GM12878 (cell line): ENCODE data around the gene GGTLC2. TPM values are rescaled to one million over a fixed set of nuclear protein-coding genes. Genes with fewer than 3 reads are reported as not detected.

Experiments
- ATAC-seq: fragments of 200-7000 bp; cut with Tn5 transposase; 3 replicates; pipeline ENCODE4 v1.9.1; 2020; ENCODE audit warnings: mild to moderate bottlenecking, moderate library complexity
- BruUV-seq: library from RNA; stranded (reverse); fragments of 400-500 nt; replicated peaks from 2 replicates; lab custom pipeline; 2021; lab: Mats Ljungman, UMichigan
- CTCF ChIA-PET: fragments of 300-600 bp; sonication (Branson Sonifier 250); formaldehyde crosslinking; extraction: SDS; loops from one replicate; lab custom pipeline; 2021; ENCODE audit warnings: inconsistent platforms; lab: Yijun Ruan, JAX
- POLR2A ChIA-PET: fragments of 350-600 bp; formaldehyde crosslinking; extraction: SDS; loops from one replicate; lab custom pipeline; 2021; ENCODE audit warnings: inconsistent platforms; lab: Charles Lee
- RAD21 ChIA-PET: fragments of 300-600 bp; sonication (Branson Sonifier 250); formaldehyde crosslinking; loops from one replicate; lab custom pipeline; 2023; ENCODE audit warnings: antibody characterized with exemption; ENCODE audit not compliant: unreplicated experiment; lab: Charles Lee
- SMC1A ChIA-PET: fragments of 300-600 bp; sonication (Branson Sonifier 250); formaldehyde crosslinking; loops from one replicate; lab custom pipeline; 2023; ENCODE audit not compliant: unreplicated experiment, uncharacterized antibody; lab: Charles Lee
- DNase-seq: peaks from one replicate; pipeline ENCODE4 v3.0.0-alpha.2; 2011; ENCODE audit warnings: low read depth, low spot score
- FAIRE-seq: peaks from 3 replicates; lab custom pipeline; 2011; peaks lifted over from hg19 to GRCh38; lab: Jason Lieb, UNC
- H2AFZ ChIP-seq: 2 replicates; pipeline ENCODE4 v1.6.0; 2011; ENCODE audit warnings: low read depth, low read length, control low read depth; ENCODE audit not compliant: control insufficient read depth
- H3K27ac ChIP-seq: 2 replicates; pipeline ENCODE4 v1.5.1; 2011; ENCODE audit warnings: control low read depth; ENCODE audit not compliant: control insufficient read depth, insufficient read depth
- H3K27me3 ChIP-seq, 2 experiments: replicated peaks in 1 of 2; 2 replicates each; pipeline versions ENCODE4 v1.6.0 to v1.6.1; 2011; ENCODE audit warnings: low read length in 1 of 2; ENCODE audit not compliant: control insufficient read depth in 2 of 2, insufficient read depth in 2 of 2
- H3K36me3 ChIP-seq, 2 experiments: 2 replicates each; pipeline ENCODE4 v1.5.1; 2011; ENCODE audit warnings: low read length in 1 of 2; ENCODE audit not compliant: control insufficient read depth in 2 of 2, insufficient read depth in 2 of 2
- H3K4me1 ChIP-seq: 2 replicates; pipeline ENCODE4 v1.6.1; 2011; ENCODE audit warnings: mild to moderate bottlenecking, low read length, moderate library complexity, mixed read lengths; ENCODE audit not compliant: control insufficient read depth, insufficient read depth
- H3K4me2 ChIP-seq: 2 replicates; pipeline ENCODE4 v1.6.0; 2011; ENCODE audit warnings: control low read depth; ENCODE audit not compliant: control insufficient read depth, insufficient read depth
- H3K4me3 ChIP-seq: fragments of 200-600 bp; sonication (generic); 2 replicates; pipeline ENCODE4 v1.5.1; 2016
- H3K79me2 ChIP-seq: 2 replicates; pipeline ENCODE4 v1.6.0; 2011; ENCODE audit warnings: low read length; ENCODE audit not compliant: control insufficient read depth, insufficient read depth
- H3K9ac ChIP-seq: 2 replicates; pipeline ENCODE4 v1.8.0; 2011; ENCODE audit warnings: low read length, control low read depth, mixed read lengths; ENCODE audit not compliant: control insufficient read depth, insufficient read depth
- H3K9me3 ChIP-seq: replicated peaks from 3 replicates; pipeline ENCODE4 v1.5.1; 2011; ENCODE audit warnings: mild to moderate bottlenecking, low read length; ENCODE audit not compliant: control insufficient read depth, insufficient read depth
- H4K20me1 ChIP-seq: 2 replicates; pipeline ENCODE4 v1.6.0; 2011; ENCODE audit not compliant: control insufficient read depth, insufficient read depth
- BACH1 ChIP-seq: fragments of 450-650 bp; IDR thresholded peaks from 2 replicates; pipeline ENCODE4 v1.6.1; 2017; ENCODE audit warnings: mild to moderate bottlenecking, borderline replicate concordance
- CEBPB ChIP-seq, 2 experiments: fragments of 150-350 bp in 1 of 2; IDR thresholded peaks; 2 replicates each; pipeline ENCODE4 v1.6.1; 2012 to 2014; ENCODE audit warnings: low read depth in 2 of 2, low read length in 2 of 2, borderline replicate concordance in 1 of 2, inconsistent platforms in 1 of 2
- CHD2 ChIP-seq: IDR thresholded peaks from 2 replicates; pipeline ENCODE4 v1.6.1; 2011; ENCODE audit warnings: low read depth, low read length, improper control_type of control experiment, borderline replicate concordance
- GATAD2B ChIP-seq: fragments of 450-650 bp; conservative IDR thresholded peaks from 2 replicates; pipeline ENCODE4 v1.6.1; 2017; ENCODE audit warnings: low read depth, mild to moderate bottlenecking, moderate library complexity
- JUND ChIP-seq: IDR thresholded peaks from 2 replicates; pipeline ENCODE4 v1.6.1; 2012; ENCODE audit warnings: low read depth, mild to moderate bottlenecking, low read length, improper control_type of control experiment, moderate library complexity
- KDM1A ChIP-seq: fragments of 200-600 bp; sonication (generic); IDR thresholded peaks from 2 replicates; pipeline ENCODE4 v1.6.1; 2016; ENCODE audit warnings: borderline replicate concordance
- NR2F1 ChIP-seq: fragments of 450-650 bp; conservative IDR thresholded peaks from 2 replicates; pipeline ENCODE4 v1.6.1; 2017; ENCODE audit warnings: mild to moderate bottlenecking
- NRF1 ChIP-seq: conservative IDR thresholded peaks from 2 replicates; pipeline ENCODE4 v1.6.1; 2011; ENCODE audit warnings: mild to moderate bottlenecking, low read depth, low read length, improper control_type of control experiment
- PKNOX1 ChIP-seq: fragments of 450-650 bp; IDR thresholded peaks from 2 replicates; pipeline ENCODE4 v1.6.1; 2016; ENCODE audit warnings: mild to moderate bottlenecking
- POLR2A ChIP-seq: IDR thresholded peaks from 2 replicates; pipeline ENCODE4 v1.6.1; 2011; ENCODE audit warnings: low read depth, mild to moderate bottlenecking, low read length
- POLR2AphosphoS2 ChIP-seq: IDR thresholded peaks from 2 replicates; pipeline ENCODE4 v1.6.1; 2011; ENCODE audit warnings: low read depth, mild to moderate bottlenecking, low read length, improper control_type of control experiment, moderate library complexity
- ZNF207 ChIP-seq: fragments of 450-650 bp; IDR thresholded peaks from 2 replicates; pipeline ENCODE4 v1.6.1; 2014; ENCODE audit warnings: antibody characterized with exemption, mild to moderate bottlenecking, borderline replicate concordance
- WGBS: methylation state at CpG from one replicate; pipeline ENCODE4 v1.1.6; 2016; ENCODE audit warnings: low lambda C conversion rate; ENCODE audit not compliant: insufficient replicate concordance, insufficient coverage; ENCODE audit errors: missing lambda C conversion rate; 5-methylcytosine and 5-hydroxymethylcytosine counted together
- in situ Hi-C: fragments of 300-500 bp; cut with MboI; formaldehyde crosslinking; loops from 9 replicates; pipeline ENCODE4 v1.14.3; 2018; ENCODE audit warnings: mixed read lengths
- intact Hi-C: fragments of 100-400 bp; cut with micrococcal nuclease; formaldehyde crosslinking; loops from one replicate; pipeline ENCODE4 v1.14.2; 2022; ENCODE audit not compliant: unreplicated experiment
- polyA plus RNA-seq, 11 experiments: library from polyadenylated mRNA; depleted of rRNA in 4 of 11; unstranded in 6 of 11; stranded (reverse) in 5 of 11; fragments of >200 nt; fragmentation: Nextera tagmentation in 4 of 11; fragmentation: Illumina TruSeq in 1 of 11; extraction: Ambion mirVana in 4 of 11; extraction: Trizol in 1 of 11; gene quantifications; 1 replicate in 1 of 11; 2 replicates in 10 of 11; pipeline versions ENCODE4 v1.2.1 to v1.2.3, GENCODE V29; 2011 to 2016; ENCODE audit warnings: inconsistent platforms in 2 of 11, missing spikeins in 2 of 11, low read depth in 1 of 11
- small RNA-seq: library from RNA; depleted of rRNA; stranded (forward); fragments of <200 nt; gene quantifications from one replicate; pipeline ENCODE3, GENCODE V24; 2014
- total RNA-seq, 4 experiments: library from RNA; depleted of rRNA in 3 of 4; stranded (reverse); fragments of >200 nt in 3 of 4; fragmentation: Illumina TruSeq in 1 of 4; extraction: Trizol in 1 of 4; gene quantifications; 2 replicates each; pipeline versions ENCODE4 v1.2.1 to v1.2.3, GENCODE V29; 2013 to 2021
- TF ChIP-seq, protein P1 (sequence below): IDR thresholded peaks from 2 replicates; pipeline ENCODE4 v1.6.1; 2012; ENCODE audit warnings: low read depth, low read length, improper control_type of control experiment

GGTLC2 gene
- total and polyA plus RNA-seq, 10 of the 15 experiments (the other 5 are each of a cell fraction or from before 2014, with no cell fraction given) = not detected

GRCh38 chr22:22694106-22694505 lies 49.7 kb downstream of the GGTLC2 start (continued):
- no peak for TF ChIP-seq BACH1
- TF ChIP-seq POLR2A = no peak
- TF ChIP-seq POLR2AphosphoS2 = no peak
- no peak for TF ChIP-seq NR2F1

GRCh38 chr22:22696104-22696503 lies 51.7 kb downstream of the GGTLC2 start:
- BruUV-seq = no TSS peak
- H3K9me3 ChIP-seq = no peaks in the 10 kb centered on the region
- WGBS = 50% methylated on average over 5 of the region's 5 CpGs
- no peak overlapping the region for H3K4me2 ChIP-seq
- H3K36me3 ChIP-seq = no peaks in the 10 kb centered on the region
- intact Hi-C loops (no loop called here), in situ Hi-C loops (no loop called here)
- peaks cover 4% of the 10 kb centered on the region for H3K79me2 ChIP-seq
- H3K4me1 ChIP-seq = peaks cover 25% of the 10 kb centered on the region
- no peak overlapping the region for H2AFZ ChIP-seq
- ChIA-PET SMC1A (no interaction called here), POLR2A (no interaction called here), CTCF (interaction anchor here (1.3 to 1.5 kb wide), 2 partner anchors 10 to 49 kb away, joined by 3 to 4 read pairs; no protein-coding TSS in a partner anchor), RAD21 (no interaction called here)
- no peak for TF ChIP-seq PKNOX1
- no peak for TF ChIP-seq CHD2
- no peak for TF ChIP-seq JUND
- no peak for TF ChIP-seq KDM1A
- TF ChIP-seq NRF1 = no peak
- TF ChIP-seq, protein P1, sequence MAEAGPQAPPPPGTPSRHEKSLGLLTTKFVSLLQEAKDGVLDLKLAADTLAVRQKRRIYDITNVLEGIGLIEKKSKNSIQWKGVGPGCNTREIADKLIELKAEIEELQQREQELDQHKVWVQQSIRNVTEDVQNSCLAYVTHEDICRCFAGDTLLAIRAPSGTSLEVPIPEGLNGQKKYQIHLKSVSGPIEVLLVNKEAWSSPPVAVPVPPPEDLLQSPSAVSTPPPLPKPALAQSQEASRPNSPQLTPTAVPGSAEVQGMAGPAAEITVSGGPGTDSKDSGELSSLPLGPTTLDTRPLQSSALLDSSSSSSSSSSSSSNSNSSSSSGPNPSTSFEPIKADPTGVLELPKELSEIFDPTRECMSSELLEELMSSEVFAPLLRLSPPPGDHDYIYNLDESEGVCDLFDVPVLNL = no peak
- TF ChIP-seq CEBPB (IDR thresholded peaks at IDR 0.05; ENCODE audit: borderline replicate concordance in 1 of 2, low read depth in 2 of 2, low read length in 2 of 2) = no peak
- no peak for TF ChIP-seq ZNF207
- TF ChIP-seq GATAD2B = no peak
- H3K4me3 ChIP-seq = no peak overlapping the region
- H3K27me3 ChIP-seq = no peaks in the 10 kb centered on the region
- ATAC-seq (no peak), DNase-seq (no peak), FAIRE-seq (no peak)
- no peak overlapping the region for H3K9ac ChIP-seq
- H4K20me1 ChIP-seq = no peaks in the 10 kb centered on the region
- no peak overlapping the region for H3K27ac ChIP-seq

Small RNA genes lying within 50 kb of the gene (small RNA-seq; reads per million reads assigned to genes)
- gene AC244250.2 (not detected), gene IGLV3-29 (not detected), gene IGLVVI-25-1 (not detected)

Other genes starting within 250 kb of the GGTLC2 start
- gene ZNF280B, start 135.9 kb upstream of the GGTLC2 start, total RNA-seq (2014; rRNA removed) = 0.28 and 0.65 TPM in 2 replicates
- 0.94 and 0.97 TPM in 2 replicates for gene ZNF280B, start 135.9 kb upstream of the GGTLC2 start, total RNA-seq (2014; rRNA removed; fragmentation: Illumina TruSeq; extraction: Trizol)
- 0.90 and 1.1 TPM in 2 replicates for gene ZNF280B, start 135.9 kb upstream of the GGTLC2 start, total RNA-seq (2021)
- 2.2 and 2.6 TPM in 2 replicates for gene ZNF280B, start 135.9 kb upstream of the GGTLC2 start, polyA plus RNA-seq (2011; rRNA removed)
- 1.1 and 1.2 TPM in 2 replicates for gene ZNF280B, start 135.9 kb upstream of the GGTLC2 start, polyA plus RNA-seq (2014; fragmentation: Illumina TruSeq; extraction: Trizol)
- 1 to 10 TPM in 1 of 2 experiments, under 1 TPM in 1; 0.49 to 1.2 TPM for gene ZNF280B, start 135.9 kb upstream of the GGTLC2 start, polyA plus RNA-seq (2014; fragmentation: Nextera tagmentation; extraction: Ambion mirVana)
- 0.46 and 0.47 TPM in 2 replicates for gene ZNF280B, start 135.9 kb upstream of the GGTLC2 start, polyA plus RNA-seq (2014; rRNA removed)
- 1 to 10 TPM; 1.7 to 2.1 TPM for gene ZNF280B, start 135.9 kb upstream of the GGTLC2 start, polyA plus RNA-seq (2016; fragmentation: Nextera tagmentation; extraction: Ambion mirVana)
- gene ZNF280A, start 124.3 kb upstream of the GGTLC2 start, total RNA-seq (2014; rRNA removed) = 0.06 TPM in 1 of 2 replicates, not detected in the other
- gene ZNF280A, start 124.3 kb upstream of the GGTLC2 start, total RNA-seq (2014; rRNA removed; fragmentation: Illumina TruSeq; extraction: Trizol) = not detected in 2 replicates
- gene ZNF280A, start 124.3 kb upstream of the GGTLC2 start, total RNA-seq (2021) = not detected in 2 replicates
- not detected in 2 replicates for gene ZNF280A, start 124.3 kb upstream of the GGTLC2 start, polyA plus RNA-seq (2011; rRNA removed)
- 0.03 TPM in 1 of 2 replicates, not detected in the other for gene ZNF280A, start 124.3 kb upstream of the GGTLC2 start, polyA plus RNA-seq (2014; fragmentation: Illumina TruSeq; extraction: Trizol)
- gene ZNF280A, start 124.3 kb upstream of the GGTLC2 start, polyA plus RNA-seq (2014; fragmentation: Nextera tagmentation; extraction: Ambion mirVana) = not detected
- not detected in 2 replicates for gene ZNF280A, start 124.3 kb upstream of the GGTLC2 start, polyA plus RNA-seq (2014; rRNA removed)
- gene ZNF280A, start 124.3 kb upstream of the GGTLC2 start, polyA plus RNA-seq (2016; fragmentation: Nextera tagmentation; extraction: Ambion mirVana) = not detected
- gene PRAME, start 85.3 kb upstream of the GGTLC2 start, total RNA-seq (2014; rRNA removed) = 0.79 and 0.82 TPM in 2 replicates
- 0.49 and 0.55 TPM in 2 replicates for gene PRAME, start 85.3 kb upstream of the GGTLC2 start, total RNA-seq (2014; rRNA removed; fragmentation: Illumina TruSeq; extraction: Trizol)
- gene PRAME, start 85.3 kb upstream of the GGTLC2 start, total RNA-seq (2021) = 1.4 and 1.8 TPM in 2 replicates
- 1.8 and 2.5 TPM in 2 replicates for gene PRAME, start 85.3 kb upstream of the GGTLC2 start, polyA plus RNA-seq (2011; rRNA removed)
- gene PRAME, start 85.3 kb upstream of the GGTLC2 start, polyA plus RNA-seq (2014; fragmentation: Illumina TruSeq; extraction: Trizol) = 0.63 and 0.68 TPM in 2 replicates
- gene PRAME, start 85.3 kb upstream of the GGTLC2 start, polyA plus RNA-seq (2014; fragmentation: Nextera tagmentation; extraction: Ambion mirVana) = under 1 TPM; 0.40 to 0.68 TPM
- gene PRAME, start 85.3 kb upstream of the GGTLC2 start, polyA plus RNA-seq (2014; rRNA removed) = 0.46 and 1.00 TPM in 2 replicates
- gene PRAME, start 85.3 kb upstream of the GGTLC2 start, polyA plus RNA-seq (2016; fragmentation: Nextera tagmentation; extraction: Ambion mirVana) = under 1 TPM; 0.56 to 0.62 TPM
- not detected in 2 replicates for gene IGLL5, start 243.2 kb downstream of the GGTLC2 start, total RNA-seq (2014; rRNA removed)
- not detected in 2 replicates for gene IGLL5, start 243.2 kb downstream of the GGTLC2 start, total RNA-seq (2014; rRNA removed; fragmentation: Illumina TruSeq; extraction: Trizol)
- gene IGLL5, start 243.2 kb downstream of the GGTLC2 start, total RNA-seq (2021) = not detected in 2 replicates
- gene IGLL5, start 243.2 kb downstream of the GGTLC2 start, polyA plus RNA-seq (2011; rRNA removed) = not detected in 2 replicates
- not detected in 2 replicates for gene IGLL5, start 243.2 kb downstream of the GGTLC2 start, polyA plus RNA-seq (2014; fragmentation: Illumina TruSeq; extraction: Trizol)
- not detected for gene IGLL5, start 243.2 kb downstream of the GGTLC2 start, polyA plus RNA-seq (2014; fragmentation: Nextera tagmentation; extraction: Ambion mirVana)
- gene IGLL5, start 243.2 kb downstream of the GGTLC2 start, polyA plus RNA-seq (2014; rRNA removed) = not detected in 2 replicates
- gene IGLL5, start 243.2 kb downstream of the GGTLC2 start, polyA plus RNA-seq (2016; fragmentation: Nextera tagmentation; extraction: Ambion mirVana) = not detected